OCI-LY7 (cell line): Measurements from ENCODE around the gene STIP1.

Source experiments
- CTCF ChIP-seq: fragments of 200-600 bp; sonication (generic); conservative IDR thresholded peaks from 2 replicates; pipeline ENCODE4 v1.5.1; 2014; ENCODE audit warnings: mild to moderate bottlenecking, antibody characterized with exemption, low read length, moderate library complexity, mixed read lengths
- EZH2phosphoT487 ChIP-seq: fragments of 200-600 bp; sonication (generic); IDR thresholded peaks from 2 replicates; pipeline ENCODE4 v1.6.1; 2018; ENCODE audit warnings: low read depth, borderline replicate concordance, mild to moderate bottlenecking, mixed run types, antibody characterized with exemption, low read length, moderate library complexity, mixed read lengths

- TF ChIP-seq CTCF, result no peak
- no peak for TF ChIP-seq EZH2phosphoT487
Measured at GRCh38 chr11:64144587-64145472, 41.1 kb upstream of the STIP1 start.
